Measurements from ENCODE around the gene ATP2C2.

The ATP2C2 gene

GRCh38 chr16:84478172-84478947 lies 110.0 kb downstream of the ATP2C2 start:
- H3K4me1 ChIP-seq (ENCODE audit: control insufficient read depth, insufficient read depth, low read length) = no peaks in the 10 kb centered on the region
- peaks cover 3% of the 10 kb centered on the region; the same call in 1 of the 2 replicates for H3K9me3 ChIP-seq (ENCODE audit: control insufficient read depth, insufficient read depth, low read length)
- no peak overlapping the region for H3K27ac ChIP-seq (ENCODE audit: low read depth, low read length)
- no peak overlapping the region for H3K9ac ChIP-seq (ENCODE audit: low read depth, low read length)
- H3K4me3 ChIP-seq (ENCODE audit: low read depth, low read length) = no peak overlapping the region
- H3K36me3 ChIP-seq (ENCODE audit: control insufficient read depth, insufficient read depth, low read length) = peaks cover 14% of the 10 kb centered on the region; the same call in 1 of the 2 replicates
- no peaks in the 10 kb centered on the region for H3K27me3 ChIP-seq (ENCODE audit: control insufficient read depth, insufficient read depth, low read length)

GRCh38 chr16:84479716-84480450 lies 111.5 kb downstream of the ATP2C2 start:
- Histone ChIP-seq H3K4me1 (ENCODE audit: control insufficient read depth, insufficient read depth, low read length) (no peaks in the 10 kb centered on the region), H3K9me3 (ENCODE audit: control insufficient read depth, insufficient read depth, low read length) (peaks cover under 1% of the 10 kb centered on the region; the same call in 1 of the 2 replicates), H3K9ac (ENCODE audit: low read depth, low read length) (no peak overlapping the region), H3K27me3 (ENCODE audit: control insufficient read depth, insufficient read depth, low read length) (no peaks in the 10 kb centered on the region), H3K27ac (ENCODE audit: low read depth, low read length) (no peak overlapping the region), H3K36me3 (ENCODE audit: control insufficient read depth, insufficient read depth, low read length) (peaks cover 14% of the 10 kb centered on the region; the same call in 1 of the 2 replicates), H3K4me3 (ENCODE audit: low read depth, low read length) (no peak overlapping the region)

GRCh38 chr16:84481051-84481735 lies 112.9 kb downstream of the ATP2C2 start:
- H3K36me3 ChIP-seq (ENCODE audit: control insufficient read depth, insufficient read depth, low read length) = peaks cover 16% of the 10 kb centered on the region
- no peaks in the 10 kb centered on the region for H3K4me1 ChIP-seq (ENCODE audit: control insufficient read depth, insufficient read depth, low read length)
- H3K27ac ChIP-seq (ENCODE audit: low read depth, low read length) = no peak overlapping the region
- H3K9me3 ChIP-seq (ENCODE audit: control insufficient read depth, insufficient read depth, low read length) = no peaks in the 10 kb centered on the region
- no peak overlapping the region for H3K4me3 ChIP-seq (ENCODE audit: low read depth, low read length)
- no peaks in the 10 kb centered on the region for H3K27me3 ChIP-seq (ENCODE audit: control insufficient read depth, insufficient read depth, low read length)
- H3K9ac ChIP-seq (ENCODE audit: low read depth, low read length) = no peak overlapping the region

- Histone ChIP-seq H3K4me3 (ENCODE audit: low read depth, low read length) (no peak overlapping the region), H3K27me3 (ENCODE audit: control insufficient read depth, insufficient read depth, low read length) (no peaks in the 10 kb centered on the region), H3K9ac (ENCODE audit: low read depth, low read length) (no peak overlapping the region), H3K27ac (ENCODE audit: low read depth, low read length) (no peak overlapping the region), H3K36me3 (ENCODE audit: control insufficient read depth, insufficient read depth, low read length) (peaks cover 23% of the 10 kb centered on the region), H3K4me1 (ENCODE audit: control insufficient read depth, insufficient read depth, low read length) (no peaks in the 10 kb centered on the region), H3K9me3 (ENCODE audit: control insufficient read depth, insufficient read depth, low read length) (no peaks in the 10 kb centered on the region)
Observed at GRCh38 chr16:84482001-84482891, 113.9 kb downstream of the ATP2C2 start.

- H3K4me3 ChIP-seq (ENCODE audit: low read depth, low read length) = no peak overlapping the region
- H3K9ac ChIP-seq (ENCODE audit: low read depth, low read length) = no peak overlapping the region
- no peak overlapping the region for H3K27ac ChIP-seq (ENCODE audit: low read depth, low read length)
- no peaks in the 10 kb centered on the region for H3K27me3 ChIP-seq (ENCODE audit: control insufficient read depth, insufficient read depth, low read length)
- no peaks in the 10 kb centered on the region for H3K4me1 ChIP-seq (ENCODE audit: control insufficient read depth, insufficient read depth, low read length)
- no peaks in the 10 kb centered on the region for H3K9me3 ChIP-seq (ENCODE audit: control insufficient read depth, insufficient read depth, low read length)
- peaks cover 18% of the 10 kb centered on the region for H3K36me3 ChIP-seq (ENCODE audit: control insufficient read depth, insufficient read depth, low read length)
Observed at GRCh38 chr16:84482951-84483881, 114.9 kb downstream of the ATP2C2 start.

- Histone ChIP-seq H3K9me3 (ENCODE audit: control insufficient read depth, insufficient read depth, low read length) (no peaks in the 10 kb centered on the region), H3K27me3 (ENCODE audit: control insufficient read depth, insufficient read depth, low read length) (no peaks in the 10 kb centered on the region), H3K9ac (ENCODE audit: low read depth, low read length) (no peak overlapping the region), H3K36me3 (ENCODE audit: control insufficient read depth, insufficient read depth, low read length) (peaks cover 25% of the 10 kb centered on the region), H3K4me1 (ENCODE audit: control insufficient read depth, insufficient read depth, low read length) (no peaks in the 10 kb centered on the region), H3K4me3 (ENCODE audit: low read depth, low read length) (no peak overlapping the region), H3K27ac (ENCODE audit: low read depth, low read length) (no peak overlapping the region)
Observed at GRCh38 chr16:84483882-84484565, 115.7 kb downstream of the ATP2C2 start.

GRCh38 chr16:84484579-84485254 lies 116.4 kb downstream of the ATP2C2 start:
- Histone ChIP-seq H3K27me3 (ENCODE audit: control insufficient read depth, insufficient read depth, low read length) (no peaks in the 10 kb centered on the region), H3K4me3 (ENCODE audit: low read depth, low read length) (no peak overlapping the region), H3K9me3 (ENCODE audit: control insufficient read depth, insufficient read depth, low read length) (no peaks in the 10 kb centered on the region), H3K36me3 (ENCODE audit: control insufficient read depth, insufficient read depth, low read length) (peaks cover 32% of the 10 kb centered on the region), H3K27ac (ENCODE audit: low read depth, low read length) (no peak overlapping the region), H3K9ac (ENCODE audit: low read depth, low read length) (no peak overlapping the region), H3K4me1 (ENCODE audit: control insufficient read depth, insufficient read depth, low read length) (no peaks in the 10 kb centered on the region)

- Histone ChIP-seq H3K4me3 (ENCODE audit: low read depth, low read length) (no peak overlapping the region), H3K36me3 (ENCODE audit: control insufficient read depth, insufficient read depth, low read length) (peaks cover 37% of the 10 kb centered on the region), H3K27me3 (ENCODE audit: control insufficient read depth, insufficient read depth, low read length) (no peaks in the 10 kb centered on the region), H3K9me3 (ENCODE audit: control insufficient read depth, insufficient read depth, low read length) (no peaks in the 10 kb centered on the region), H3K4me1 (ENCODE audit: control insufficient read depth, insufficient read depth, low read length) (no peaks in the 10 kb centered on the region), H3K9ac (ENCODE audit: low read depth, low read length) (no peak overlapping the region), H3K27ac (ENCODE audit: low read depth, low read length) (no peak overlapping the region)
Observed at GRCh38 chr16:84485255-84486010, 117.1 kb downstream of the ATP2C2 start.
